HepG2 (cell line): ENCODE data around the gene ODC1. TPM values are rescaled to one million over a fixed set of nuclear protein-coding genes. Genes with fewer than 3 reads are reported as not detected.

Experiments used
- ARHGAP35 ChIP-seq: sonication (generic); formaldehyde crosslinking; IDR thresholded peaks from 2 replicates; pipeline ENCODE4 v1.9.0; 2022; ENCODE audit warnings: mild to moderate bottlenecking, inconsistent platforms, moderate library complexity, missing genetic modification reagents, borderline replicate concordance
- ASH2L ChIP-seq: fragments of 300-600, 200-600 bp; sonication (generic); IDR thresholded peaks from 2 replicates; pipeline ENCODE4 v1.7.0; 2017; ENCODE audit warnings: low read depth, mild to moderate bottlenecking, moderate library complexity, mixed read lengths, low read length; ENCODE audit not compliant: insufficient read length
- FOSL1 ChIP-seq: sonication (generic); formaldehyde crosslinking; IDR thresholded peaks from 2 replicates; pipeline ENCODE4 v1.9.0; 2021; ENCODE audit warnings: missing genetic modification reagents, borderline replicate concordance
- IKZF4 ChIP-seq: sonication (generic); formaldehyde crosslinking; IDR thresholded peaks from 2 replicates; pipeline ENCODE4 v1.5.1; 2020; ENCODE audit warnings: borderline replicate concordance, mild to moderate bottlenecking, low read depth, missing genetic modification reagents; ENCODE audit errors: not compliant biosample characterization
- ISX ChIP-seq: sonication (generic); formaldehyde crosslinking; conservative IDR thresholded peaks from 2 replicates; pipeline ENCODE4 v1.5.0; 2020; ENCODE audit warnings: missing genetic modification reagents
- JUN ChIP-seq: sonication (generic); formaldehyde crosslinking; IDR thresholded peaks from 2 replicates; pipeline ENCODE4 v1.4.0; 2020; ENCODE audit warnings: mild to moderate bottlenecking, missing genetic modification reagents
- KLF12 ChIP-seq: sonication (generic); formaldehyde crosslinking; IDR thresholded peaks from 2 replicates; pipeline ENCODE4 v1.4.0; 2020; ENCODE audit warnings: missing genetic modification reagents, borderline replicate concordance
- KLF6 ChIP-seq: IDR thresholded peaks from 2 replicates; pipeline ENCODE4 v1.8.0; 2016; ENCODE audit warnings: missing biosample characterization, missing genetic modification reagents
- MXI1 ChIP-seq: IDR thresholded peaks from 3 replicates; pipeline ENCODE4 v1.6.1; 2012; ENCODE audit warnings: low read depth, low read length, inconsistent platforms, borderline replicate concordance
- TOPORS ChIP-seq: sonication (generic); formaldehyde crosslinking; IDR thresholded peaks from 2 replicates; pipeline ENCODE4 v1.8.0; 2023; ENCODE audit warnings: mild to moderate bottlenecking, missing genetic modification reagents
- ZMYM4 ChIP-seq: sonication (generic); formaldehyde crosslinking; IDR thresholded peaks from 2 replicates; pipeline ENCODE4 v1.8.1; 2023; ENCODE audit warnings: mild to moderate bottlenecking, missing genetic modification reagents
- polyA plus RNA-seq, 8 experiments: library from polyadenylated mRNA; depleted of rRNA in 3 of 8; stranded (reverse) in 7 of 8; unstranded in 1 of 8; fragments of >200 nt; fragmentation: Illumina TruSeq in 4 of 8; extraction: Trizol in 4 of 8; gene quantifications; 2 replicates each; pipeline versions ENCODE4 v1.2.1 to v1.2.3, GENCODE V29; 2011 to 2016; ENCODE audit warnings: low read depth in 4 of 8, missing spikeins in 1 of 8, mixed read lengths in 1 of 8; ENCODE audit not compliant: insufficient read depth in 1 of 8
- total RNA-seq, 5 experiments: library from RNA; depleted of rRNA; stranded (reverse); fragments of >200 nt; fragmentation: Illumina TruSeq; extraction: Trizol; gene quantifications; 2 replicates each; pipeline ENCODE4 v1.2.3, GENCODE V29; 2016; ENCODE audit warnings: low read depth in 1 of 5
- TF ChIP-seq, protein P1 (sequence below): sonication (generic); formaldehyde crosslinking; IDR thresholded peaks from 2 replicates; pipeline ENCODE4 v1.8.0; 2022; ENCODE audit warnings: missing genetic modification reagents, low read depth, mild to moderate bottlenecking, borderline replicate concordance
- TF ChIP-seq, protein P2 (sequence below): sonication (generic); formaldehyde crosslinking; IDR thresholded peaks from 2 replicates; pipeline ENCODE4 v1.4.0; 2020; ENCODE audit warnings: missing genetic modification reagents, borderline replicate concordance
- TF ChIP-seq, protein P3 (sequence below): sonication (generic); formaldehyde crosslinking; IDR thresholded peaks from 2 replicates; pipeline ENCODE4 v1.4.0; 2020; ENCODE audit warnings: missing genetic modification reagents
- TF ChIP-seq, protein P4 (sequence below): sonication (generic); formaldehyde crosslinking; IDR thresholded peaks from 2 replicates; pipeline ENCODE4 v1.4.0; 2020; ENCODE audit warnings: missing genetic modification reagents, borderline replicate concordance
- TF ChIP-seq, protein P5 (sequence below): sonication (generic); formaldehyde crosslinking; IDR thresholded peaks from 2 replicates; pipeline ENCODE4 v1.5.1; 2020; ENCODE audit warnings: mild to moderate bottlenecking, moderate library complexity, missing genetic modification reagents
- TF ChIP-seq, protein P6 (sequence below): sonication (generic); formaldehyde crosslinking; IDR thresholded peaks from 2 replicates; pipeline ENCODE4 v1.4.0; 2020; ENCODE audit warnings: mild to moderate bottlenecking, low read depth, missing genetic modification reagents

ODC1 gene
- total and polyA plus RNA-seq, 2 of the 13 experiments (the other 11 are each of a cell fraction or from before 2014, with no cell fraction given), result 142 to 371 TPM

DNA sequence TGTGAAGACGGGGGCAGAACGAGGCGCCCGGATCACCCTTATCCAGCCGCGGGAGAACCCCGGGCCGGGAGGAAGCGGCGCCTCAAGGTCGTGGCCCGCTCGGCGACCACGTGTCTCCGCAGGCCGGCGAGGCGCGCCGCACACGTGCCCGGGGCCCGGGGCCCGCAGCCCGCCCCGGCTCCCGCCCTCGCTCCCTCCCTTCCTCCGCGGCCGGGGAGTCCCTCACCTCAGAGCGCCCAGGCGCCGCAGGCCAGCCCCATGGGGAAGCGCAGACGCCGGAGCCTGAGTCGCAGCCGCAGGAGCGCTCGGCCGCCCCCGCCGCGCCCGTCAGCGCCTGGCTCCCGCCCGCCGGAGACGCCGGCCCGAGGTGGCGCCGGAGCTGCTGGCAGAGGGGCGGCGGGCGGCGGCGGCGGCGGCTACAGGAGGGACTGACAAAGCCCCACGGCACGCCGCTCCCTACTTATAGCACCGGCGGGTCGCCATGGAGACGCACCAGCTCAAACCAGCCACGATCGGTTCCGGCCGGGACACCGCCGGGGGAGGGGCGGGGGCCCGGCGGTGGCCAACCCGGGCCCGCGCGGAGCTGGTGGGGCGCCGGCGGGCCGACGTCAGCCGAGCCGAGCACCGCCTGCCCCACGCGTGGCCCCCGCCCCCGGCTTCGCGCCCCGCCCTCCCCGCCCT is at the start of gene ODC1 (continued):
- TF ChIP-seq IKZF4 (CRISPR knock-in tag) (peak; percentile 99), TOPORS (peak; percentile 24; the same call in 1 of the 2 replicates), KLF6 (CRISPR knock-in tag) (peak; percentile 97), JUN (CRISPR knock-in tag) (peak; percentile 74), KLF12 (CRISPR knock-in tag) (peak; percentile 96), ASH2L (peak; percentile 44), FOSL1 (CRISPR knock-in tag) (0 out of 2 replicates have a peak, but pooled peaks have one; percentile 49), ISX (CRISPR knock-in tag) (peak; percentile 95), MXI1 (peak; percentile 89; the same call in 2 of the 3 replicates), ZMYM4 (peak; percentile 85), ARHGAP35 (peak; percentile 84; the same call in 1 of the 2 replicates)
- TF ChIP-seq, protein P1, sequence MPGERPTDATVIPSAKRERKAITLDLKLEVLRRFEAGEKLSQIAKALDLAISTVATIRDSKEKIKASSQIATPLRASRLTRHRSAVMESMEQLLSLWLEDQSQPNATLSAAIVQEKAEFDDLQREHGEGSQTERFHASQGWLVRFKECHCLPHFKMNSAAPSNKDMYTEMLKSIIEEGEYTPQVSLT (CRISPR knock-in tag), result peak; percentile 77; the same call in 1 of the 2 replicates
- TF ChIP-seq, protein P2, sequence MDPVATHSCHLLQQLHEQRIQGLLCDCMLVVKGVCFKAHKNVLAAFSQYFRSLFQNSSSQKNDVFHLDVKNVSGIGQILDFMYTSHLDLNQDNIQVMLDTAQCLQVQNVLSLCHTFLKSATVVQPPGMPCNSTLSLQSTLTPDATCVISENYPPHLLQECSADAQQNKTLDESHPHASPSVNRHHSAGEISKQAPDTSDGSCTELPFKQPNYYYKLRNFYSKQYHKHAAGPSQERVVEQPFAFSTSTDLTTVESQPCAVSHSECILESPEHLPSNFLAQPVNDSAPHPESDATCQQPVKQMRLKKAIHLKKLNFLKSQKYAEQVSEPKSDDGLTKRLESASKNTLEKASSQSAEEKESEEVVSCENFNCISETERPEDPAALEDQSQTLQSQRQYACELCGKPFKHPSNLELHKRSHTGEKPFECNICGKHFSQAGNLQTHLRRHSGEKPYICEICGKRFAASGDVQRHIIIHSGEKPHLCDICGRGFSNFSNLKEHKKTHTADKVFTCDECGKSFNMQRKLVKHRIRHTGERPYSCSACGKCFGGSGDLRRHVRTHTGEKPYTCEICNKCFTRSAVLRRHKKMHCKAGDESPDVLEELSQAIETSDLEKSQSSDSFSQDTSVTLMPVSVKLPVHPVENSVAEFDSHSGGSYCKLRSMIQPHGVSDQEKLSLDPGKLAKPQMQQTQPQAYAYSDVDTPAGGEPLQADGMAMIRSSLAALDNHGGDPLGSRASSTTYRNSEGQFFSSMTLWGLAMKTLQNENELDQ (CRISPR knock-in tag), result no peak
- TF ChIP-seq, protein P3, sequence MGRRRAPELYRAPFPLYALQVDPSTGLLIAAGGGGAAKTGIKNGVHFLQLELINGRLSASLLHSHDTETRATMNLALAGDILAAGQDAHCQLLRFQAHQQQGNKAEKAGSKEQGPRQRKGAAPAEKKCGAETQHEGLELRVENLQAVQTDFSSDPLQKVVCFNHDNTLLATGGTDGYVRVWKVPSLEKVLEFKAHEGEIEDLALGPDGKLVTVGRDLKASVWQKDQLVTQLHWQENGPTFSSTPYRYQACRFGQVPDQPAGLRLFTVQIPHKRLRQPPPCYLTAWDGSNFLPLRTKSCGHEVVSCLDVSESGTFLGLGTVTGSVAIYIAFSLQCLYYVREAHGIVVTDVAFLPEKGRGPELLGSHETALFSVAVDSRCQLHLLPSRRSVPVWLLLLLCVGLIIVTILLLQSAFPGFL, result no peak
- TF ChIP-seq, protein P4, sequence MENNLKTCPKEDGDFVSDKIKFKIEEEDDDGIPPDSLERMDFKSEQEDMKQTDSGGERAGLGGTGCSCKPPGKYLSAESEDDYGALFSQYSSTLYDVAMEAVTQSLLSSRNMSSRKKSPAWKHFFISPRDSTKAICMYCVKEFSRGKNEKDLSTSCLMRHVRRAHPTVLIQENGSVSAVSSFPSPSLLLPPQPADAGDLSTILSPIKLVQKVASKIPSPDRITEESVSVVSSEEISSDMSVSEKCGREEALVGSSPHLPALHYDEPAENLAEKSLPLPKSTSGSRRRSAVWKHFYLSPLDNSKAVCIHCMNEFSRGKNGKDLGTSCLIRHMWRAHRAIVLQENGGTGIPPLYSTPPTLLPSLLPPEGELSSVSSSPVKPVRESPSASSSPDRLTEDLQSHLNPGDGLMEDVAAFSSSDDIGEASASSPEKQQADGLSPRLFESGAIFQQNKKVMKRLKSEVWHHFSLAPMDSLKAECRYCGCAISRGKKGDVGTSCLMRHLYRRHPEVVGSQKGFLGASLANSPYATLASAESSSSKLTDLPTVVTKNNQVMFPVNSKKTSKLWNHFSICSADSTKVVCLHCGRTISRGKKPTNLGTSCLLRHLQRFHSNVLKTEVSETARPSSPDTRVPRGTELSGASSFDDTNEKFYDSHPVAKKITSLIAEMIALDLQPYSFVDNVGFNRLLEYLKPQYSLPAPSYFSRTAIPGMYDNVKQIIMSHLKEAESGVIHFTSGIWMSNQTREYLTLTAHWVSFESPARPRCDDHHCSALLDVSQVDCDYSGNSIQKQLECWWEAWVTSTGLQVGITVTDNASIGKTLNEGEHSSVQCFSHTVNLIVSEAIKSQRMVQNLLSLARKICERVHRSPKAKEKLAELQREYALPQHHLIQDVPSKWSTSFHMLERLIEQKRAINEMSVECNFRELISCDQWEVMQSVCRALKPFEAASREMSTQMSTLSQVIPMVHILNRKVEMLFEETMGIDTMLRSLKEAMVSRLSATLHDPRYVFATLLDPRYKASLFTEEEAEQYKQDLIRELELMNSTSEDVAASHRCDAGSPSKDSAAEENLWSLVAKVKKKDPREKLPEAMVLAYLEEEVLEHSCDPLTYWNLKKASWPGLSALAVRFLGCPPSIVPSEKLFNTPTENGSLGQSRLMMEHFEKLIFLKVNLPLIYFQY (CRISPR knock-in tag), result peak; percentile 55; the same call in 1 of the 2 replicates
- TF ChIP-seq, protein P5, sequence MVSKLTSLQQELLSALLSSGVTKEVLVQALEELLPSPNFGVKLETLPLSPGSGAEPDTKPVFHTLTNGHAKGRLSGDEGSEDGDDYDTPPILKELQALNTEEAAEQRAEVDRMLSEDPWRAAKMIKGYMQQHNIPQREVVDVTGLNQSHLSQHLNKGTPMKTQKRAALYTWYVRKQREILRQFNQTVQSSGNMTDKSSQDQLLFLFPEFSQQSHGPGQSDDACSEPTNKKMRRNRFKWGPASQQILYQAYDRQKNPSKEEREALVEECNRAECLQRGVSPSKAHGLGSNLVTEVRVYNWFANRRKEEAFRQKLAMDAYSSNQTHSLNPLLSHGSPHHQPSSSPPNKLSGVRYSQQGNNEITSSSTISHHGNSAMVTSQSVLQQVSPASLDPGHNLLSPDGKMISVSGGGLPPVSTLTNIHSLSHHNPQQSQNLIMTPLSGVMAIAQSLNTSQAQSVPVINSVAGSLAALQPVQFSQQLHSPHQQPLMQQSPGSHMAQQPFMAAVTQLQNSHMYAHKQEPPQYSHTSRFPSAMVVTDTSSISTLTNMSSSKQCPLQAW, result no peak
- TF ChIP-seq, protein P6, sequence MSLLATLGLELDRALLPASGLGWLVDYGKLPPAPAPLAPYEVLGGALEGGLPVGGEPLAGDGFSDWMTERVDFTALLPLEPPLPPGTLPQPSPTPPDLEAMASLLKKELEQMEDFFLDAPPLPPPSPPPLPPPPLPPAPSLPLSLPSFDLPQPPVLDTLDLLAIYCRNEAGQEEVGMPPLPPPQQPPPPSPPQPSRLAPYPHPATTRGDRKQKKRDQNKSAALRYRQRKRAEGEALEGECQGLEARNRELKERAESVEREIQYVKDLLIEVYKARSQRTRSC (CRISPR knock-in tag), result peak; percentile 68; the same call in 1 of the 2 replicates
